ENCODE data around the gene AKAP10. TPM values are rescaled to one million over a fixed set of nuclear protein-coding genes. Genes with fewer than 3 reads are reported as not detected.

Gene AKAP10
- total and polyA plus RNA-seq, 2 of the 4 experiments (the other 2 are of a cell fraction) = 12.7 to 18.6 TPM

- Histone ChIP-seq H2AK5ac (ENCODE audit: low read depth, low read length) (no peak overlapping the region), H3K4me2 (ENCODE audit: low read depth, low read length) (no peak overlapping the region), H3K9ac (ENCODE audit: low read depth, low read length) (no peak overlapping the region), H3K27ac (ENCODE audit: insufficient read depth, low read length) (no peak overlapping the region), H3K56ac (ENCODE audit: extremely low read depth, insufficient read depth, low read length) (no peak overlapping the region), H3K36me3 (ENCODE audit: control insufficient read depth, insufficient read depth, low read length) (peaks cover 11% of the 10 kb centered on the region), H3K18ac (ENCODE audit: low read depth, low read length) (no peak overlapping the region), H3K9me1 (ENCODE audit: insufficient read depth, low read length) (peaks cover 18% of the 10 kb centered on the region), H4K5ac (ENCODE audit: low read depth, low read length) (no peak overlapping the region), H2AK9ac (replicated peaks; ENCODE audit: low read depth, low read length, poor library complexity) (no peak overlapping the region), H3K4me3 (ENCODE audit: insufficient read depth, low read depth, low read length) (no peak overlapping the region), H2BK120ac (ENCODE audit: low read depth, low read length) (no peak overlapping the region), H4K91ac (ENCODE audit: insufficient read depth, low read depth, low read length) (no peak overlapping the region), H2BK15ac (ENCODE audit: low read depth, low read length) (no peak overlapping the region), H3K4ac (ENCODE audit: low read depth, low read length) (no peak overlapping the region), H2BK5ac (ENCODE audit: low read depth, low read length, poor library complexity, severe bottlenecking) (no peak overlapping the region), H4K20me1 (ENCODE audit: insufficient read depth, low read length) (peaks cover 26% of the 10 kb centered on the region), H3K4me1 (ENCODE audit: control insufficient read depth, insufficient read depth, low read length) (peaks cover 8% of the 10 kb centered on the region), H3K79me1 (ENCODE audit: low read depth in 1 of 2, low read length in 2 of 2) (peaks cover 32 to 53% of the 10 kb centered on the region in 2 experiments), H4K8ac (ENCODE audit: low read depth in 2 of 2, low read length in 2 of 2) (no peak overlapping the region), H3K27me3 (ENCODE audit: control insufficient read depth, insufficient read depth, low read length) (no peaks in the 10 kb centered on the region), H2AFZ (replicated peaks; ENCODE audit: low read length, poor library complexity) (no peak overlapping the region), H3K9me3 (ENCODE audit: control insufficient read depth, insufficient read depth, low read length) (no peaks in the 10 kb centered on the region), H3K23ac (ENCODE audit: low read depth, low read length) (no peak overlapping the region), H2BK20ac (ENCODE audit: low read depth, low read length) (no peak overlapping the region), H3K14ac (replicated peaks; ENCODE audit: low read depth, low read length) (no peak overlapping the region)
- ATAC-seq (ENCODE audit: low read depth) (no peak), DNase-seq (no peak)
- dilution Hi-C loops (cut with HindIII; ENCODE audit: low sequenced_read_pairs, unreplicated experiment) (no loop called here), in situ Hi-C loops (cut with MboI; ENCODE audit: low sequenced_read_pairs) (no loop called here), intact Hi-C loops (cut with micrococcal nuclease) (no loop called here)
- POLR2A ChIA-PET (ENCODE audit: unreplicated experiment) = no interaction called here
- WGBS, 2 experiments (ENCODE audit: extremely low coverage in 2 of 2, insufficient read length in 1 of 2) = 97% methylated on average over 6 of the region's 20 CpGs; no CpG with 5 or more reads in 1 of the 2 experiments
- TF ChIP-seq BHLHE40 (IDR thresholded peaks at IDR 0.05; ENCODE audit: low read depth, low read length) (no peak), USF2 (IDR thresholded peaks at IDR 0.05; ENCODE audit: low read depth, low read length) (no peak), MXI1 (IDR thresholded peaks at IDR 0.05; ENCODE audit: borderline replicate concordance, low read depth, low read length) (no peak), CHD1 (IDR thresholded peaks at IDR 0.05; ENCODE audit: low read depth, low read length) (no peak), MAZ (IDR thresholded peaks at IDR 0.05; ENCODE audit: borderline replicate concordance, low read depth, low read length) (no peak), RFX5 (IDR thresholded peaks at IDR 0.05; ENCODE audit: low read depth, low read length) (no peak), NFE2L2 (IDR thresholded peaks at IDR 0.05; ENCODE audit: low read depth, low read length) (no peak), SMC3 (IDR thresholded peaks at IDR 0.05; ENCODE audit: low read depth, low read length) (no peak), RAD21 (IDR thresholded peaks at IDR 0.05; ENCODE audit: low read length) (no peak), RCOR1 (IDR thresholded peaks at IDR 0.05; ENCODE audit: insufficient replicate concordance, low read length) (no peak), ELK1 (IDR thresholded peaks at IDR 0.05; ENCODE audit: borderline replicate concordance, low read depth, low read length) (no peak), MAFK (IDR thresholded peaks at IDR 0.05; ENCODE audit: low read depth, low read length) (no peak), FOS (IDR thresholded peaks at IDR 0.05; ENCODE audit: low read depth, low read length) (no peak)
- no TSS peak for BruUV-seq (replicated peaks)
- CTCF ChIA-PET = no interaction called here
These were observed 30.7 kb downstream of the AKAP10 start for GRCh38 chr17:19946921-19947320.
